A673 (cell line): Measurements from ENCODE around the gene ASPM. TPM values are rescaled to one million over a fixed set of nuclear protein-coding genes. Genes with fewer than 3 reads are reported as not detected.
A peak's percentile ranks its signal among the peaks of the same experiment; 100 is the strongest.

ENCODE experiments used
- BruUV-seq: library from RNA; stranded (reverse); fragments of 400-500 nt; replicated peaks from 2 replicates; lab custom pipeline; 2021; lab: Mats Ljungman, UMichigan
- CTCF ChIA-PET: fragments of 300-600 bp; sonication (Branson Sonifier 250); formaldehyde crosslinking; loops from one replicate; lab custom pipeline; 2022; ENCODE audit warnings: antibody characterized with exemption; lab: Charles Lee
- POLR2A ChIA-PET: fragments of 300-600 bp; sonication (Branson Sonifier 250); formaldehyde crosslinking; loops from one replicate; lab custom pipeline; 2022; ENCODE audit warnings: antibody characterized with exemption; ENCODE audit not compliant: low non-redundant PET; lab: Charles Lee
- DNase-seq: peaks from one replicate; pipeline ENCODE4 v3.0.0-alpha.2; 2015; ENCODE audit warnings: low spot score
- H3K27ac ChIP-seq: fragments of 200-600 bp; sonication (generic); 2 replicates; pipeline ENCODE4 v1.5.1; 2016; ENCODE audit warnings: mixed run types, low read depth, mild to moderate bottlenecking, mixed read lengths, antibody characterized with exemption, low read length; ENCODE audit not compliant: poor library complexity, severe bottlenecking
- H3K27me3 ChIP-seq: fragments of 200-600 bp; sonication (generic); replicated peaks from 2 replicates; pipeline ENCODE4 v1.6.1; 2017; ENCODE audit warnings: mixed run types, low read depth, mild to moderate bottlenecking, mixed read lengths, antibody characterized with exemption, low read length; ENCODE audit not compliant: insufficient read depth, poor library complexity
- H3K36me3 ChIP-seq: fragments of 200-600 bp; sonication (generic); 2 replicates; pipeline ENCODE4 v1.6.1; 2016; ENCODE audit warnings: mixed run types, mild to moderate bottlenecking, mixed read lengths, antibody characterized with exemption, low read length; ENCODE audit not compliant: insufficient read depth, poor library complexity, severe bottlenecking
- H3K4me1 ChIP-seq: fragments of 200-600 bp; sonication (generic); 2 replicates; pipeline ENCODE4 v1.6.1; 2017; ENCODE audit warnings: mixed run types, mild to moderate bottlenecking, mixed read lengths, antibody characterized with exemption, low read length; ENCODE audit not compliant: insufficient read depth, poor library complexity, severe bottlenecking
- H3K4me3 ChIP-seq: fragments of 200-600 bp; sonication (generic); 2 replicates; pipeline ENCODE4 v1.5.1; 2016; ENCODE audit warnings: low read depth, mixed run types, mild to moderate bottlenecking, mixed read lengths, low read length; ENCODE audit not compliant: poor library complexity, severe bottlenecking
- H3K9me3 ChIP-seq: fragments of 200-600 bp; sonication (generic); 2 replicates; pipeline ENCODE4 v1.6.1; 2016; ENCODE audit warnings: mixed run types, low read depth, mild to moderate bottlenecking, mixed read lengths, antibody characterized with exemption, low read length; ENCODE audit not compliant: poor library complexity, severe bottlenecking
- CTCF ChIP-seq: fragments of 300-800, 200-600 bp; sonication (generic); conservative IDR thresholded peaks from 2 replicates; pipeline ENCODE4 v1.5.1; 2017; ENCODE audit warnings: low read depth, mild to moderate bottlenecking, antibody characterized with exemption, low read length, moderate library complexity, mixed read lengths
- EZH2 ChIP-seq: fragments of 200-600 bp; sonication (generic); IDR thresholded peaks from 2 replicates; pipeline ENCODE4 v1.6.1; 2017; ENCODE audit warnings: borderline replicate concordance, low read depth, mild to moderate bottlenecking, mixed read lengths, antibody characterized with exemption, low read length; ENCODE audit not compliant: poor library complexity, severe bottlenecking
- intact Hi-C: fragments of 100-400 bp; cut with micrococcal nuclease; formaldehyde crosslinking; loops from one replicate; pipeline ENCODE4 v1.10.0; 2022; ENCODE audit not compliant: unreplicated experiment
- total RNA-seq: library from RNA; stranded (reverse); gene quantifications from 2 replicates; pipeline ENCODE4 v1.2.3, GENCODE V29; 2021

Gene ASPM
- total RNA-seq, 1 experiment from 2014 or later = 78.5 TPM

GRCh38 chr1:197151185-197151584 lies 4.7 kb upstream of the ASPM start:
- Histone ChIP-seq H3K4me3 (no peak overlapping the region), H3K27me3 (no peaks in the 10 kb centered on the region), H3K36me3 (no peaks in the 10 kb centered on the region), H3K9me3 (no peaks in the 10 kb centered on the region), H3K27ac (no peak overlapping the region), H3K4me1 (peaks cover 20% of the 10 kb centered on the region)
- no TSS peak for BruUV-seq
- no peak for TF ChIP-seq EZH2
- no peak for DNase-seq
- CTCF ChIA-PET = no interaction called here
- intact Hi-C loops = no loop called here
- POLR2A ChIA-PET = no interaction called here

GRCh38 chr1:197150336-197151005 lies 4.0 kb upstream of the ASPM start:
- POLR2A ChIA-PET = no interaction called here
- no peaks in the 10 kb centered on the region for H3K27me3 ChIP-seq

GRCh38 chr1:197149340-197149739 lies 2.9 kb upstream of the ASPM start:
- Histone ChIP-seq H3K9me3 (no peaks in the 10 kb centered on the region), H3K36me3 (peaks cover 3% of the 10 kb centered on the region), H3K27me3 (no peaks in the 10 kb centered on the region), H3K27ac (no peak overlapping the region), H3K4me3 (no peak overlapping the region), H3K4me1 (peaks cover 22% of the 10 kb centered on the region)
- POLR2A ChIA-PET = no interaction called here
- no TSS peak for BruUV-seq
- TF ChIP-seq EZH2 (no peak), CTCF (no peak)
- intact Hi-C loops = no loop called here
- CTCF ChIA-PET = no interaction called here
- peak; percentile 81 for DNase-seq

More at GRCh38 chr1:197150336-197151005, 4.0 kb upstream of the ASPM start:
- TF ChIP-seq EZH2 (no peak), CTCF (no peak)
- H3K27ac ChIP-seq = no peak overlapping the region
- H3K36me3 ChIP-seq = no peaks in the 10 kb centered on the region
- peaks cover 20% of the 10 kb centered on the region for H3K4me1 ChIP-seq
- CTCF ChIA-PET = no interaction called here
- no TSS peak for BruUV-seq
- no peak overlapping the region for H3K4me3 ChIP-seq
- H3K9me3 ChIP-seq = no peaks in the 10 kb centered on the region
- intact Hi-C loops = no loop called here
- DNase-seq = no peak
